ENCODE results near the gene PEAR1. TPM values are rescaled to one million over a fixed set of nuclear protein-coding genes. Genes with fewer than 3 reads are reported as not detected.

Gene PEAR1
- total RNA-seq, 1 experiment from 2014 or later: 10.8 TPM

DNA sequence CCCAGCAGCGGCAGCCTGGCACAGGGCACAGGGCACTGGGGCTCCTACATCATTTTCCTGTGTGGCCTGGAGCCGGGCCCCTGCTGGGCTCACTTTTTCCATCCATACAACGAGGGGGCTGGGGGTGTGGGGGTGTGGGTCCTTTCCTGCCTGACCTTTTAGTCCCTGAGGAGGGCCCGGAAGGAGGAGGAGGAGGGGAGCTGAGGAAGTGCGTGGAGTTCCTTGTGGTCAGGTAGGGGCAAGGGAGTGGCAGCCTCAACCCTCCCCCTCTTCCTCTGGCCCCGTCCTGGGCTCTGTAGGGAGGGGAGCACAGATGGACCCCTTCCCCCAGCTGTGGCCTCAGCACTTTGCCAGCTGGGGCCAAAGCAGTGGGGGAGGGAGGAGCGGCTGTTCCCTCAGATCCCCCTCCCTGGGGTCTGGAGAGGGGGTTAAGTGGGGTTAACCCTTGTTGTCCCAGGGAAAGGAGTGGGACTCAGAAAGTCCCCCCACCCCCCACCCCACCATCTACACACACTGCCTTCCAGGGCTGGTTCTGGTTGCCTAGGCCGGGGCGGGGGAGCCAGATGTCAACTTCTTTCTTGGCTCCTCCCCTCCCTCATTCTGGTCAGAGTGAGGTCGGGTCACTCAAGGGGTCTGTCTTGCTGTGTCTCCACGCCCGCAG, 27.1 kb upstream of the PEAR1 start:
- Histone ChIP-seq H3K9ac (ENCODE audit: low read length) (no peak overlapping the region), H3K9me3 (ENCODE audit: control insufficient read depth in 1 of 2, insufficient read depth in 1 of 2, low read depth in 1 of 2, low read length in 2 of 2) (no peaks in the 10 kb centered on the region), H3K4me3 (replicated peaks in 1 of 2; ENCODE audit: low read depth in 1 of 2, low read length in 2 of 2) (no peak overlapping the region), H3K27me3 (ENCODE audit: insufficient read depth, low read length) (peaks cover 3% of the 10 kb centered on the region; the same call in 1 of the 2 replicates), H3K4me1 (ENCODE audit: control insufficient read depth in 1 of 2, insufficient read depth in 2 of 2, low read length in 2 of 2) (peaks cover 0 to 13% of the 10 kb centered on the region in 2 experiments; a peak in 2 of 4 replicates), H3K36me3 (ENCODE audit: control insufficient read depth in 1 of 2, insufficient read depth in 2 of 2, low read length in 2 of 2) (no peaks in the 10 kb centered on the region), H3K9me2 (ENCODE audit: insufficient read depth) (no peaks in the 10 kb centered on the region), H4K20me1 (ENCODE audit: insufficient read depth) (no peaks in the 10 kb centered on the region), H2AFZ (ENCODE audit: low read depth, low read length, poor library complexity, severe bottlenecking) (no peak overlapping the region), H3K4me2 (ENCODE audit: low read length) (no peak overlapping the region), H3K27ac (ENCODE audit: low read depth, low read length) (no peak overlapping the region), H3K79me2 (ENCODE audit: insufficient read depth, low read length) (no peaks in the 10 kb centered on the region)
- DNase-seq (ENCODE audit: low read depth, low spot score) (no peak), ATAC-seq (no peak)
- intact Hi-C loops (cut with micrococcal nuclease): no loop called here
- ChIA-PET RAD21 (ENCODE audit: low non-redundant PET in 1 of 2, low total read pairs in 2 of 2, uncharacterized antibody in 2 of 2, unreplicated experiment in 2 of 2) (no interaction called here), POLR2A (no interaction called here), CTCF (no interaction called here)
- no TSS peak for BruUV-seq (replicated peaks)
- TF ChIP-seq CBX3 (IDR thresholded peaks at IDR 0.05; ENCODE audit: low read depth): no peak
- TF ChIP-seq SIN3A (IDR thresholded peaks at IDR 0.05; ENCODE audit: low read depth): no peak
- no peak for TF ChIP-seq REST (IDR thresholded peaks at IDR 0.05; ENCODE audit: low read depth)
- TF ChIP-seq ELF1 (IDR thresholded peaks at IDR 0.05; ENCODE audit: borderline replicate concordance, low read depth): no peak
- TF ChIP-seq ZFX (IDR thresholded peaks at IDR 0.05): no peak
- TF ChIP-seq, protein P1, sequence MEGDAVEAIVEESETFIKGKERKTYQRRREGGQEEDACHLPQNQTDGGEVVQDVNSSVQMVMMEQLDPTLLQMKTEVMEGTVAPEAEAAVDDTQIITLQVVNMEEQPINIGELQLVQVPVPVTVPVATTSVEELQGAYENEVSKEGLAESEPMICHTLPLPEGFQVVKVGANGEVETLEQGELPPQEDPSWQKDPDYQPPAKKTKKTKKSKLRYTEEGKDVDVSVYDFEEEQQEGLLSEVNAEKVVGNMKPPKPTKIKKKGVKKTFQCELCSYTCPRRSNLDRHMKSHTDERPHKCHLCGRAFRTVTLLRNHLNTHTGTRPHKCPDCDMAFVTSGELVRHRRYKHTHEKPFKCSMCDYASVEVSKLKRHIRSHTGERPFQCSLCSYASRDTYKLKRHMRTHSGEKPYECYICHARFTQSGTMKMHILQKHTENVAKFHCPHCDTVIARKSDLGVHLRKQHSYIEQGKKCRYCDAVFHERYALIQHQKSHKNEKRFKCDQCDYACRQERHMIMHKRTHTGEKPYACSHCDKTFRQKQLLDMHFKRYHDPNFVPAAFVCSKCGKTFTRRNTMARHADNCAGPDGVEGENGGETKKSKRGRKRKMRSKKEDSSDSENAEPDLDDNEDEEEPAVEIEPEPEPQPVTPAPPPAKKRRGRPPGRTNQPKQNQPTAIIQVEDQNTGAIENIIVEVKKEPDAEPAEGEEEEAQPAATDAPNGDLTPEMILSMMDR (IDR thresholded peaks at IDR 0.05 in 2 of 3, conservative IDR thresholded peaks at IDR 0.05 in 1 of 3; ENCODE audit: borderline replicate concordance in 1 of 3, insufficient read depth in 1 of 3, low read depth in 2 of 3, low read length in 2 of 3): no peak
- TF ChIP-seq RAD21 (IDR thresholded peaks at IDR 0.05; ENCODE audit: low read depth): no peak
- no peak for TF ChIP-seq SRF (IDR thresholded peaks at IDR 0.05; ENCODE audit: low read depth)
